Activated CD4-positive, alpha-beta T cell treated with anti-CD3 and anti-CD28 coated beads for 36 hours (primary cell): ENCODE results near the gene DDI2. TPM values are rescaled to one million over a fixed set of nuclear protein-coding genes. Genes with fewer than 3 reads are reported as not detected.
"Not testable (repeated sequence)": the region's sequence is repeated elsewhere in the genome, so short reads cannot be mapped to it uniquely, and the experiment has no call there.

Experiments
- ATAC-seq: fragments of 200-7000 bp; cut with Tn5 transposase; one replicate; pipeline ENCODE4 v1.10.0; 2021; ENCODE audit warnings: mild to moderate bottlenecking, moderate library complexity
- CTCF ChIA-PET: fragments of 350-600 bp; sonication (Branson Sonifier 250); formaldehyde crosslinking; loops from one replicate; lab custom pipeline; 2021; ENCODE audit warnings: antibody characterized with exemption; lab: Charles Lee
- POLR2A ChIA-PET: fragments of 350-600 bp; sonication (Branson Sonifier 250); formaldehyde crosslinking; loops from one replicate; lab custom pipeline; 2021; ENCODE audit warnings: antibody characterized with exemption, inconsistent platforms; lab: Charles Lee
- DNase-seq: peaks from one replicate; pipeline ENCODE4 v3.0.0-alpha.2; 2020
- H3K27ac Mint-ChIP-seq: one replicate; pipeline ENCODE4 v1.8.0; 2021; ENCODE audit warnings: mixed read lengths
- H3K27me3 Mint-ChIP-seq: one replicate; pipeline ENCODE4 v1.8.0; 2021; ENCODE audit warnings: mixed read lengths
- H3K36me3 Mint-ChIP-seq: one replicate; pipeline ENCODE4 v1.8.0; 2021; ENCODE audit warnings: low read depth, mixed read lengths
- H3K4me1 Mint-ChIP-seq: one replicate; pipeline ENCODE4 v1.8.0; 2021; ENCODE audit warnings: mixed read lengths
- H3K4me3 Mint-ChIP-seq: one replicate; pipeline ENCODE4 v1.8.0; 2021; ENCODE audit warnings: mild to moderate bottlenecking, moderate library complexity, mixed read lengths
- H3K9me3 Mint-ChIP-seq: one replicate; pipeline ENCODE4 v1.8.0; 2021; ENCODE audit warnings: low read depth, mixed read lengths
- intact Hi-C, 2 experiments: fragments of 100-400 bp; cut with DNase I in 1 of 2; cut with micrococcal nuclease in 1 of 2; formaldehyde crosslinking; loops; one replicate each; pipeline versions ENCODE4 v1.14.2 to v1.15.1; 2022 to 2024; cut with DNase I, micrococcal nuclease
- total RNA-seq, 2 experiments: library from RNA; stranded (reverse); gene quantifications; one replicate each; pipeline ENCODE4 v1.2.3, GENCODE V29; 2021

The DDI2 gene
- total RNA-seq, 2 experiments from 2014 or later = 30.2 to 34.0 TPM

DNA sequence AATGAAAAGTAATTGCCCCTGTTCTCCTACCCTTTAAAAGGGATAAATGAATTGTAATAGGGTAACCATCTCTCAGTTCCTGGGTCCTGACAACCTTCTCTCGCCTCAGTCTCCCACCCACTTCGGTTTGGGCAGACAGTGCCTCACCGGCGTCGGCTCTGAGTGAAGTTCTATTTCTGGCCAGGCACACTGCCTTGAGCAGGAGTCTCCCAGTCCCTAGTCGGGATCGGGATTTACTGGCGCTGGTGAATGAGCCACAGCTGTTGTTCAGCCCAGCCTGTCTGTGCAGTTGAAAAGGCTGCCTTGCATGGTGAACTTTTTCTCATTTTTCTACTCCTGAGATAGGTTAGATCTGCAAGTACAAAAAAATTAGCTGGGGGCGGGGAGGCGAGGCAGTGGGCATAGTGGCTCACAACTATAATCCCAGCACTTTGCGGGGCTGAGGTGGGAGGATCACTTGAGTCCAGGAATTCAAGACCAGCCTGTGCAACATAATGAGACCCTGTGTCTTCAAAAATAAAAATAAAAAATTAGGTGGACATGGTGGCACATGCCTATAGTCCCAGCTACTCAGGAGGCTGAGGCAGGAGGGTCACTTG lies 74.3 kb downstream of the DDI2 start:
- ChIA-PET CTCF (interaction anchor here (0.7 to 1.4 kb wide), 2 partner anchors 12 to 439 kb away, joined by 3 read pairs; no protein-coding TSS in a partner anchor), POLR2A (interaction anchor here (0.6 kb wide), 2 partner anchors 275 to 281 kb away, joined by 5 to 8 read pairs; no protein-coding TSS in a partner anchor)
- H3K27me3 Mint-ChIP-seq = no peaks in the 10 kb centered on the region
- H3K9me3 Mint-ChIP-seq = no peaks in the 10 kb centered on the region
- intact Hi-C loops = no loop called here
- no peak overlapping the region for H3K4me3 Mint-ChIP-seq
- peaks cover 13% of the 10 kb centered on the region for H3K36me3 Mint-ChIP-seq
- ATAC-seq (no peak), DNase-seq (no peak)
- peaks cover 24% of the 10 kb centered on the region for H3K4me1 Mint-ChIP-seq
- no peak overlapping the region for H3K27ac Mint-ChIP-seq

- H3K4me3 Mint-ChIP-seq = no peak overlapping the region
- ChIA-PET CTCF (interaction anchor here (1.4 kb wide), 1 partner anchor 13 kb away, joined by 3 read pairs; no protein-coding TSS in a partner anchor), POLR2A (interaction anchor here (0.6 kb wide), 1 partner anchor 280 kb away, joined by 5 read pairs; no protein-coding TSS in a partner anchor)
- intact Hi-C loops = no loop called here
- DNase-seq (no peak), ATAC-seq (no peak)
- H3K27ac Mint-ChIP-seq = no peak overlapping the region
- H3K4me1 Mint-ChIP-seq = peaks cover 26% of the 10 kb centered on the region
- H3K27me3 Mint-ChIP-seq = no peaks in the 10 kb centered on the region
- H3K36me3 Mint-ChIP-seq = peaks cover 15% of the 10 kb centered on the region
- H3K9me3 Mint-ChIP-seq = no peaks in the 10 kb centered on the region
Observed at GRCh38 chr1:15692121-15692682, 74.9 kb downstream of the DDI2 start.

DNA sequence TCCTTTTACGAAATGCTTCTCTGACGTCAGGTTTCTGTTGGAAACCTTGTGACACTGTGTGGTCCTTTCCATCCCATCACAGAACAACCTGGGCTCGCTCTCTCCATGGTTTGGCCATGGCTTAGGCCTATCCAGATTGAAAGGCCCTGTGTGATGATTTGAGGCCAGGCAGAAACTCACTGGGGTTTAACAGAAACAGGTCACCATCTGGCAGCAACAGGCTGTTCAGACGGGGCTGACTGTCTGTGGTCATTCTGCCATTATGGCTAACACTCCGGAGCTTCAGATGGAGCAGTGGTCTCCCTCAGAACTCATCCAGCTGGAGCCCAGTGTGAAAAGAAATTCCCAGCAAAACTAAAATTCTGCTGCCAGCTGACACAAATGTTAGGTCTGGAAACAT lies 76.1 kb downstream of the DDI2 start:
- Mint-ChIP-seq H3K27me3 (no peaks in the 10 kb centered on the region), H3K4me1 (peaks cover 24% of the 10 kb centered on the region), H3K27ac (peak overlapping the region; percentile 58), H3K9me3 (no peaks in the 10 kb centered on the region), H3K36me3 (peaks cover 6% of the 10 kb centered on the region), H3K4me3 (no peak overlapping the region)
- no peak for ATAC-seq
- DNase-seq = no peak
- ChIA-PET CTCF (interaction anchor here (0.6 kb wide), 1 partner anchor 493 kb away, joined by 4 read pairs; no protein-coding TSS in a partner anchor), POLR2A (no interaction called here)
- intact Hi-C loops = no loop called here

- intact Hi-C loops = no loop called here
- Mint-ChIP-seq H3K27ac (peak overlapping the region; percentile 97), H3K4me3 (peak overlapping the region; percentile 68), H3K9me3 (no peaks in the 10 kb centered on the region), H3K27me3 (no peaks in the 10 kb centered on the region), H3K36me3 (peaks cover 7% of the 10 kb centered on the region), H3K4me1 (peaks cover 17% of the 10 kb centered on the region)
- DNase-seq = peak; percentile 68
- peak; percentile 94 for ATAC-seq
- ChIA-PET POLR2A (interaction anchor here (0.9 to 1.4 kb wide), 3 partner anchors 8 to 94 kb away, joined by 3 to 6 read pairs (median 6); no protein-coding TSS in a partner anchor), CTCF (interaction anchor here (0.6 to 1.9 kb wide), 8 partner anchors 9 to 373 kb away, joined by 3 to 5 read pairs (median 4); a partner anchor contains a TSS)
Observed at GRCh38 chr1:15696956-15697521, 79.8 kb downstream of the DDI2 start.

GRCh38 chr1:15698201-15698600 lies 80.9 kb downstream of the DDI2 start:
- H3K4me3 Mint-ChIP-seq = no peak overlapping the region
- no peak for DNase-seq
- POLR2A ChIA-PET = no interaction called here
- H3K27ac Mint-ChIP-seq = peak overlapping the region; percentile 31
- H3K9me3 Mint-ChIP-seq = no peaks in the 10 kb centered on the region
- H3K27me3 Mint-ChIP-seq = no peaks in the 10 kb centered on the region
- no peak for ATAC-seq
- intact Hi-C loops = no loop called here
- H3K36me3 Mint-ChIP-seq = peaks cover 7% of the 10 kb centered on the region
- CTCF ChIA-PET = interaction anchor here (0.8 to 1.3 kb wide), 5 partner anchors 21 to 112 kb away, joined by 3 to 5 read pairs (median 3); a partner anchor contains a TSS
- H3K4me1 Mint-ChIP-seq = peaks cover 18% of the 10 kb centered on the region

GRCh38 chr1:15699321-15699720 lies 82.1 kb downstream of the DDI2 start:
- H3K27me3 Mint-ChIP-seq, H3K36me3 Mint-ChIP-seq, CTCF ChIA-PET, H3K9me3 Mint-ChIP-seq, H3K4me3 Mint-ChIP-seq, POLR2A ChIA-PET, H3K27ac Mint-ChIP-seq, ATAC-seq, intact Hi-C loops, DNase-seq: not testable (repeated sequence)
- H3K4me1 Mint-ChIP-seq = peaks cover 25% of the 10 kb centered on the region

DNA sequence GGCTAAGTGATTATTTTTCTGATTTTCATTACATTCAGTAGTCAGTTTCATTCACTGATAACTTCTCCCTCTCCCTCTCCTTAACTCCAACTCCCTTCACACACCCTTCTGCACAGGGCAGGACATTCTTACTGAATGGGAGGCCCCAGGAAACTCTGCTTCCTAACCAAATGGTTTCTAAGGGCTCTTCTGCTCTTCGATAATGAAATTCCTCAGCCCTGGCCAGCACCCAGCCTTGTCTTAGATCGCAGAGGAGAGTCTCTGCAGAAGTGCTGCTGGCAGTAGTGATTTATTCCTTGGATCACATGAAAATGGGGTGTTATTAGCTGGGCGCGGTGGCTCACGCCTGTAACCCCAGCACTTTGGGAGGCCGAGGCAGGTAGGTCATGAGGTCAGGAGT lies 83.2 kb downstream of the DDI2 start:
- intact Hi-C loops = no loop called here
- peaks cover 25% of the 10 kb centered on the region for H3K4me1 Mint-ChIP-seq

DNA sequence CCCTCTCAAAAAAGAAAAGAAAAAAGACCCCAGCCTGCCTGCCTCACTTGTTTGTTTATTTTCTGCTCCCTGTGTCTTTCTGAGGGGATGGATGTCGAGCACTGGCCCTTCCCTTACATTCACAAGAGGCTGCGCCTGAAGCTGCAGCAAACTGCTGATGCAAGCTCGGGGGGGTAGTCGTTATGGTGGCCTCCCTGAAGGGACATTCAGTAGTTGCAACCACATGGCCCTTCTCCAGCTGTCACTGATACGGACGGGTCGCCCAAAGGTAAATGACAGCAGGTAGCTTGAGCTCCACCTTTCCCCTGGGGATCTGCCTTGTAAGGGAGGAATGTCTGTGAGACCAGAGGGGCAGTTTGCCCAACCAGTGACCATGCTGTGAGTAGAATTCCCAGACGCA lies 84.5 kb downstream of the DDI2 start:
- peaks cover 20% of the 10 kb centered on the region for H3K4me1 Mint-ChIP-seq
- H3K4me3 Mint-ChIP-seq = no peak overlapping the region
- no peaks in the 10 kb centered on the region for H3K27me3 Mint-ChIP-seq
- H3K9me3 Mint-ChIP-seq = no peaks in the 10 kb centered on the region
- ATAC-seq = no peak
- H3K36me3 Mint-ChIP-seq = peaks cover 15% of the 10 kb centered on the region
- POLR2A ChIA-PET = no interaction called here
- DNase-seq = no peak
- intact Hi-C loops = no loop called here
- CTCF ChIA-PET = no interaction called here
- H3K27ac Mint-ChIP-seq = no peak overlapping the region

More for the DNA sequence above, 83.2 kb downstream of the DDI2 start:
- Mint-ChIP-seq H3K27ac (peak overlapping the region; percentile 58), H3K4me3 (no peak overlapping the region), H3K9me3 (no peaks in the 10 kb centered on the region), H3K27me3 (no peaks in the 10 kb centered on the region), H3K36me3 (peaks cover 11% of the 10 kb centered on the region)
- ChIA-PET CTCF (no interaction called here), POLR2A (no interaction called here)
- no peak for DNase-seq
- no peak for ATAC-seq

- CTCF ChIA-PET = no interaction called here
- POLR2A ChIA-PET = no interaction called here
- H3K4me1 Mint-ChIP-seq = peaks cover 9% of the 10 kb centered on the region
Observed at GRCh38 chr1:15702722-15703550, 85.7 kb downstream of the DDI2 start.

DNA sequence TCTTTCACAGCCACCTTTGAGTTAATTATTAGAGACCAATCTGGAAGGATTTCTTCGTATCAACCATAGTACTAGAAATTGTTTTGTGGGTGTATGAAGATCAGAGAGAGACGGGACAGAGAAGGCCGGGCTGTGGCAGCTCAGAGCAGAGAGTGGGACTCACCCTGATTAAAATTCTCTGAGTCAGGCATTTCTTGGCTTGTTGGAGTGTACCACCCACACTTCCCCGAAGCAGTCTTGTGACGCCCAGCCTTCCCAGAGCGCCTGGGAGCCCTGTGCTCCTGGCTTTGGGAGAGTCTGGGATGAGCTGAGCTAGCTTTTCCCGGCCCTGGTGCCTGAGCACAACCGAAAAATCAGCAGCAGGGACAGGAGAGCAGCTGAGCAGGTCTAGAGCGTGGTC lies 86.3 kb downstream of the DDI2 start:
- H3K27ac Mint-ChIP-seq = no peak overlapping the region
- no peaks in the 10 kb centered on the region for H3K9me3 Mint-ChIP-seq
- peaks cover 7% of the 10 kb centered on the region for H3K4me1 Mint-ChIP-seq
- intact Hi-C loops = no loop called here
- POLR2A ChIA-PET = no interaction called here
- CTCF ChIA-PET = interaction anchor here (0.6 kb wide), 1 partner anchor 110 kb away, joined by 3 read pairs; no protein-coding TSS in a partner anchor
- no peaks in the 10 kb centered on the region for H3K27me3 Mint-ChIP-seq
- H3K4me3 Mint-ChIP-seq = no peak overlapping the region
- ATAC-seq = no peak
- peaks cover 15% of the 10 kb centered on the region for H3K36me3 Mint-ChIP-seq
- no peak for DNase-seq

More at GRCh38 chr1:15702722-15703550, 85.7 kb downstream of the DDI2 start:
- intact Hi-C loops = no loop called here
- no peak for DNase-seq
- no peak overlapping the region for H3K4me3 Mint-ChIP-seq
- H3K9me3 Mint-ChIP-seq = no peaks in the 10 kb centered on the region
- H3K27ac Mint-ChIP-seq = no peak overlapping the region
- peaks cover 15% of the 10 kb centered on the region for H3K36me3 Mint-ChIP-seq
- H3K27me3 Mint-ChIP-seq = no peaks in the 10 kb centered on the region
- no peak for ATAC-seq
